HK-2 (cell line): ENCODE measurements around the gene RTL1.

Experiments used
- DNase-seq: peaks from one replicate; pipeline ENCODE4 v3.0.0-alpha.2; 2018; ENCODE audit not compliant: unreplicated experiment

Gene RTL1

DNA sequence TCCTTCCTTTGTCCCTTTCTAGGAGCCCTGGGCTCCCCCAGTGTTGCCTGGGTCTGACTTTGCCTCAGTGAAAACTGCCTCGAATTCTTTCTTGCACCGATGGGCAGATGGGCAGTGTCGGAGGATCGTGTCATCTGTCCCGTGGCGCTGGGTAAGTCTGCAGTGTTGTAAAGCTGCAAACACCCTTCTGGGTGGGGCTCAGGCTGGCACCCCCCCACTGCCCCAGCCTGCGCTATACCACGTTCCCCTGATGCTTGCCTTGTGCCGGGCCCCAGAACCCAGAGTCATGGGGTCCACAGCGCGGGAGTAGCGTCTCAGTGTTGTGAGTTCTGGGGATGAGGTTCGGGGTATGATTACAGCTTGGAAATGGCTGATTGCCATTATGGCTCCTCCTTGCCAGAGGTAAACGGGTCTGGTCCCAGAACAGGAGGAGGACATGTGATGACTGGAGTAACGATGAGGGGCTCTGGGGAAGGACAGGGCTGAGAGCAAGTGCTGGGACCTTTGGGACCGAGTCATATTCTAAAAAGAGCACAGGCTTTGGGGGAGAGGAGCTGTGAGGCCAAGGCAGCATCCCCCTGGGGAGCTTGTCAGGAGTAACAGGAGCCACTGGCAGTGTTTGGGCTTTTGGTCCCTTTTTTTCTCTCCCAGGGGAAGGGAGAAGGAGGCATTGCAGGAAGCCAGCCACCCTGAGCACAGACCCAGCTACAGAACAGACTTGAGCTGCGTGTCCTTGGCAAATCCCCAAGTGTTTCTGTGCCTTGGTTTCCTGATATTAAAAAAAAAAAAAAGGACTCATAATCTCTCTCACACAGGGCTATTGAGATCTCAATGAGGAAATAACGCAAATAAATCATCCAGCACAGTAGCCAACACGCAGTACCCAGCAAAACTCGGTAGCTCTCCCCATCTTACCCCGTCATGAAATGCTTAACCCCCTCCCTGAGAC is 4.3 kb downstream of the RTL1 start:
- no peak for DNase-seq

DNA sequence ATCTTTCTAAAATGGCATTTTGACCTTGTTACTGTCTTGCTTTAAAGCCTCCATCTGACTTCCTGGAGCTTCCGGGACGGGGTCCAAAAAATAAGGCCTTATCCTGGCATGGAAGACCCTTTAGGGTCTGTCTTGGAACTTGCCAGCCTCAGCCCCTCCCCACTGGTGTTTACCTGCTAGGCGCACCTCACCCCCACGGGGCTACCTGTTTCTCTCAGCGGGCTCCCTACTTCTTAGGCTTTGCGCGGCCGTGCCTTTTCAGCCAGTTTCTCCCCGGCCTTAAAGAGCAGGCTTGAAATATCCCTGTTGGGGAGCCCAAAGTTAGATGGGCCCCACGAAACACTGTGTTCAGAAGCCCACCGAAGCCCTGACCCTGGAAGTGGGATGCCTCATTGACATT is 5.1 kb downstream of the RTL1 start:
- DNase-seq = no peak

DNA sequence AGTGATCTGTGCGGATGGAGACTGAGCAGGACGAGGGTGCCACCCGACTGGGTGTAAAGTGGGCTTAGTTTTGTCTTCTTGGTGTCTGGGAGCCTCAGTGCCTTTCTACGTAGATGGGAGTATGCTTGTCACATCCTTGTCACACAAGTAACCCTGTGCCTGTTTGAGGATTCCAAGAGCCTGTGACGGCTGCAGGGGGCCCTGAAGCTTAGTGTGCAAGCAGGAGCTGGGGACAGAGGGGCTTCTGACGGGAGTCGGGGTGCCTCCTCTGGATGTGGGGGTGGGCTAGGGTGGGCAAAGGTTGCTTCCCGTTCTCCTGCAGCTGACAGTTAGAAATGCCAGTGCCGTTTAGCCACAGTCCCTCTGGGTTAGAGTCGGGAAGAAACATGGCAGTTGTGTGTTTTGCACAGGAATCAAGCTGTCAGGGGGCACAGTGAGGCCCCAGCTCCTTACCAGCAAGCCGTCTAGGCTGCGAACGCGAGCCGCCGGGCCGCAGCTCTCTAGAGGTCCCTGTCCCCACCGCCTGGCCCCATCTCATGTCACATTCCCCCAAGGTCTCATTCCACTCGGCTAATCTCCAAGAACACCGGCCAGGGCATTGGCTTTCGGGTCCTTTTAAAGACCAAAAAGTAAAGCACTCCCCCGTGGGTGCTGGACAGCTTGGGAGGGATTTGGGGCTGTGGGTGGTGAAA is 7.0 kb downstream of the RTL1 start:
- DNase-seq = no peak

DNA sequence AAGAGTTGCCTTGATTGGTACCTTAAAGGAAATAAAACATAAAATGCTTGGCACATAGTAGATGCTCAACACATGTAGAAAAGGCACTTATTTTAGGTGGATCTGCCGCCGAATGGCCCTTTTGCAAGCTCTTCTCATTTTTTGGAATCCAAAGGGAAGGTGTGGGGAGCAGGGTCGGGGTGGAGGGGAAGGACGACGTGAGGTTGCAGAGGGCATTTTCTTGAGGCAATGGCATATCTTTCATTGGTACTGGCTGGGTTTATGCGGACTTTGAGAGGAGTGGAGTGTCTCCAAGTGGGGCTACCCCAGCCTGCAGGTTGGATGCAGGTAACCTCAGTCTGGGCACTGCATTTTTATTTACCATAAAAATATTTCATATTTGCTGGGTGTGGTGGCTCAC is 8.1 kb downstream of the RTL1 start:
- no peak for DNase-seq

DNA sequence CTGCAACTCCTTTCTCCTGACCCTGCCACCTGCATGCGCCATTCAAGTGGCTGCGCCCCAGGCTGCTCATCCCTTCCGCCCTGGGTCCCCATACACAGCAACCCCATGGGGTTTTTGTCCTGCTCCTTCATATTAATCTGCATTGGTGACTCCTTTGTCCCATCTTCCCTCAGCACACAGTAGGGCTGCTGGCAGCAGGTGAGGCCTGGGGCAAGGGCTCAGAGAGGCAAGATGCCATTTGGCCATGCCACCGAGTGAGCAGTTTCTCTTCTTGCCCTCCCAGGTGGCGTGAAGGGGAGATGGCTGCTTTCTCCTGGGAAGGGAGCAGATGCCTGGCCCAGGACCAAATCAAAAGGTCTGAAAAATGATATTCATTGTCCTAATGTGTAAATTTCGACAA is 9.1 kb downstream of the RTL1 start:
- no peak for DNase-seq

DNA sequence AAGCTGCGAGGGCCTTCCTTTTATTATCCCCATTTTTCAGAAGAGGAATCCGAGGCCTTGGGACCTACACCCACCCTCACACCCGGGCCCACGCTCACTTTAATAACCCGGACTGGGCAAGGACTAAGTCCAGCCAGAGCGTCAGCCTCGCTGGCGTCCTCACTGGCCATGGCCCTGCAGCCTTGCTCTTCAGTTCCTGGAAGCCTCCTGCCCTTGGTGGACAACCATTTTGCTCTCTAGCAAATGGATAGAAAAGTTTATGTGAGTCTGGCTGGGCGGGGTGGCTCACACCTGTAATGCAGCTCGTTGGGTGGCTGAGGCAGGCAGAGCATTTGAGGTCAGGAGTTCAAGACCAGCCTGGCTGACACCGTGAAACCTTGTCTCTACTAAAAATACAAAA is 9.8 kb downstream of the RTL1 start:
- DNase-seq = no peak

DNA sequence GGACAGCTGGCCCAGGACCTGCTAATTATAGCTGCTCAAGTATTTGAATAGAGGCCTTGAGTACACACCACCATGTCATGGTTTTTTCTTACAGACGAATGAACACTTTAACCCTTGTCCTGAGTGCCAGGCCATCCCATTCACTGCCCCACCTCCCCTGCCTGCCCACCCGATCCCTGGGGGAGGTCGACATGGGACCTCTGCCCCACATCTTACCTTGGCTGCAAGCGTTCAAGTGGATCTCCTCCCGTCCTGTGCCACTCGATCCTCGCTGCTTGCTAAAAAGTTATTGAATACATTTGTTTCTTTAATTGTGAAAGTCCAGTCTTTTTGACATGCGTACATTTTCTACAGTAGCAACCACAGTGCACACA is 10.3 kb downstream of the RTL1 start:
- no peak for DNase-seq

DNA sequence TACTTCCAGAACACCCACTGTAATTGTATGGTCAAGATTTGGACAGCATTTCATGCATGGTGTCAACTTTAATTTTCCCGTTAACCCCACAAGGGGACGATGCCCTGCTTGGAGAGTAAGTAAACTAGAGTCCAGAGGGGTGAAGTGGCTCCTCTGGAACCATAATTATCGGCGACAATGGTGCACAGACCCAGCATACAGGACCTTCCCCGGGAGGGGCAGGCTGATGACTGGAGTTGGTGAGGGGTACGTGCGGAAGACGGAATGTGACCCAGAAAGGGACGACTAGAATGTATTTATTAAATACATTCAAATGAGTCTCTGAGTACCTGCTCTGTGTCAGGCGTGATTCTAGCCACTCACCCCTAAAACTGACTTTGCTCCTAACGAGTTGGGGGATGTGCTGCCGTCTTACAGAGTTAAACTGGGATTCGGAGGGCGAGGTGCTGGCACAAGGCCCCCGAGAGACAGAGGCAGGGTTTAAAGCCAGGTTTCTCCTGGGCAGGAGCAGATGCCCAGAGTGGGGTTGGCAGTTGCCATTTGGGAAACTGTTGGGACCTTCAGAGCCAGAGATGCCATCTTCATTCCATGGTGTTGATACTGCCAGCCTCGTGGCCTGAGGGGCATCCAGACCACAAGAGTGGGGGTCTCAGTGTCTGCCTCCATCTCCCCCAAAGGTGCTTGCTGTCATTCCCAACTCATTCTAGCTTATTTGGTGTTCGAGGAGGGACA is 10.9 kb downstream of the RTL1 start:
- no peak for DNase-seq

DNA sequence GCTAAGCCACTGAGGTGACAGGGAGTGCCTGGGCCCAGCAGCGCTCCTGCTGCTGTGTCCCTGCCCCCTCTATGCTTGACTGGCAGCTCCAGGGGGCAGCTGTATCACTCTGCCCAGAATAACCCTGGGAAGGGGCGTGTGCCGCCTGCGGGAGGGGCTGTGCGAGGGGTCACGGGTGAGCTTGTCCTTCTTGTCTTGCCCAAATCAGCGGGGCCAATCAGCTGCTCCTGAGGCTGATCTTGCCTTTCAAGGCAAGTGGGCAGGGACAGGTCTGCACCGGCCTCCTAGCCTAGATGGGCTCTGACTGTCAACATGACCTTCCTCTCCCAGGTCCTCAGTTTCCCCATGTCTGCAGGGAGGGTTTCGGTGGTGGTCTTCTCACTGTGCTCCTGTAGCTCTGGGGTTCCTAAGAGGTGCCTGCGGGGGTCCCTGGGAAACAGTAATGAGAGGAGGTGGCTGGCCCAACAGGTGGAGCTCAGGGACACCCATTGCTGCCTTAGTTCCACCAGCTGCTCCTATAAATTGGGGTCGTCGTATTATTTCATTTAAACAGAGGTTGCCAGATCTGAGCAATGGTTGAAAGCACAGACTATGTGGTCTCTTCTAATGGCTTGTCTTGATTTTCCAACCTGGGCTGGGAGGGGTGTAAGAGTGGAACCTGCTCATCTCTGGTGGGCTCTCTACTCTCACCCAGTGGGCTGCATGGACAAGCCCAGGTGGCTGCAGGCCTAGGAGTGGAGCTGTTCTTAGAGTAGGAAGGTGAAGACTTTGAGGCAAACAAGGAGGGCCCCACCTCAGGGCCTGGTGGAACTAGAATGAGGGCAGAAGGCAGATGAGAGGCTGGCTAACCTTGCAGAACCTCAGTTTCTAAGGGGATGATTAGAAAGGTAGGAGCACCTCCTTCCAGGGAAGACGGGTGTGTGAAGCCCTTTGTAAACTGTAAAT is 11.7 kb downstream of the RTL1 start:
- no peak for DNase-seq

DNA sequence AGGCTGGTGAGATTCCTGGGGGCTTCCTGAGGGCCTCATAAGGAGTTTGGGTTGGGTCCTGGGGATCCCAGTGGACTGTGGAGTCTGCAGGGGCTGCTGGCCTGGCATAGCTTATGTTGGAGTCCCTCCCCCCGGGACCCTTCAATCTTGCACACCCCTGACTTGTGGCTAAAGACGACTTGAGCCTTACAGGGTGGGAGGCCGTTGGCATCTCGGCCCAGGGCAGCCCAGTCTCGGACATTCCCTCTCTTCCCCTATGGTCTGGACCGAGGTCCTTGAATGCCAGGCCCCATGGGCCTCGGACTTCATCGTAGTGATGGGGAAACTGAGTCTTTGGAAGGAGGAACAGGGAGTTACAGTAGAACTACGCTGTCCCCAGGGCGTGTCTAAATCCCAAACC is 12.5 kb downstream of the RTL1 start:
- no peak for DNase-seq

DNA sequence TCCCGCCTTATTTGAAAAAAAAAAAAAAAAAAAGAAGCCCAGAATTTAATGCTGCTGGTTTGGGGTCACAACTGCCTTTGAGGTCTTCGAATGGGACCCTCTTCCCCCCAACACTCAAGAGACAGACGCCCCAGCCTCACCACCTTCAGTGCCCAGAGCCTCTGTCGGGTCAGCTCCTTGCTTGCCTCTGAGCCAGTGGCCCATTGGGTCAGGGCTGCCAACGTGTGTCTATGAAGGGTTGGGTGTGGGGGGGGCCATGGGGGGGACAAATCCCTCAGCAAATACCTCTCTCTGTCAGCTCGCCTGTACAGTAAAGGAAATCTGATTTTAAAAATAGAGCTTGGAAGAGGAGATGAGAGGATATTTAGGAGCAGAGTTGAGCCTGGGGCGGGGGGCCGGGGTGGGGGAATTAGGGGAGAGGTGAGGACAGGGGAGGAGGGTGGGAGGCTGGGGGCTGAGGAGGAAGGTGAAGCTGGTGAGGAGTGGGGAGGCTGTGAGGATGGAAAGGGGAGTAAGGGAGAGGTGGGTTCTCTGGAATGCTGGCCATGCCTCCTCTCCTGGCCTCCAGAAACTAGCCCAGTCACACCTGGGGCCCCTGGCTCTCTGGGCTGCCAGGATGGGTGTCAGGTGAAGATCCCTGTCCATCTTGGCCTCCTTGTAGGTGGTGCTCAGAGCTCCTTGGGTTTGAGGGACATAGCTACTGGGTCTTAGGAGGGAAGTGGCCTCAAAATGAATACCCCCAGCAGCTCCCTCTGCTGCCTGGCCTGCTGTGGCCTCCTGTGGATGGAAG is 13.3 kb downstream of the RTL1 start:
- DNase-seq = no peak

DNA sequence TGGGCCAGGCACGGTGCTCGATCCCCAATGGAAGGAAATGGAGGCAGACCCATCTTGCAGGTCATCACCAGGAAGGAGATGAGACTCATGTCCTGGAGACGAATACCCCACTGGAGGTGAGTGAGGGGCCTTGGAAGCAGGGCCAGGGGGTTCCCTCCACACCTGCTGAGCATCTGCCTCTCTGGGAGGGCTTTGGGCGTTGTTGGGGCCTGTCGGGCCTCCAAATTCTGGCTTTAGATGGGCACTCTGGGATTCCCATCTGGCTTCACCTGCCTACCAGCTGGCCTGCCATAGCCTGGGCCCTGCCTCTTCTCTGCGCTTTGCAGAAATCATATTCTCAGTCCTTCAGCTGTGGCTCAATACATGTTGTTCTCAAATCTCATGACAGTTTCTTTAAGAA is 13.9 kb downstream of the RTL1 start:
- DNase-seq = no peak

DNA sequence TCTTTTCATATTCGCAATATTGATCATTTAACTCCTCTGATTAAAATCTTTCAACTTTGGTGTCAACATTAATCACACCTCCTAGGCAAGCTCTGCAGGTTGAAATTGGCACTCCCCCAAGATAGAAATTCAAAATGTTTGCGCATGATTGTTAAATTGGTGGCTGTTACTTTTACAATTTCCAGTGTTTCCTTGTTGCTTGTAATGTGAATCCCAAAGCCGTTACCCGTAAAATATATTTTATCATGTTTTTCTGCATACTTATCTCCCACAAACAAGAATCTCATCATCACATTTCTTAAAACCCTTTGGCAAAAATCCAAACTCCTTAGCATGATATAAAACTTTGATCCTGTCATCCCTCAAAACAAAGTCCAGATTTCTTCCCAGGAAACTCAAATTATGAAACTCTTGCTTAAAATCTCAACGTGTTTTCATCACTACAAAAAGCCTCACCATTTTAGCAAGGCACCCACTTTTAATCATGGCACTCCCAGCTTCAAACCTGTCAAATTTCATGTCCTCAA is 14.7 kb downstream of the RTL1 start:
- DNase-seq = no peak

DNA sequence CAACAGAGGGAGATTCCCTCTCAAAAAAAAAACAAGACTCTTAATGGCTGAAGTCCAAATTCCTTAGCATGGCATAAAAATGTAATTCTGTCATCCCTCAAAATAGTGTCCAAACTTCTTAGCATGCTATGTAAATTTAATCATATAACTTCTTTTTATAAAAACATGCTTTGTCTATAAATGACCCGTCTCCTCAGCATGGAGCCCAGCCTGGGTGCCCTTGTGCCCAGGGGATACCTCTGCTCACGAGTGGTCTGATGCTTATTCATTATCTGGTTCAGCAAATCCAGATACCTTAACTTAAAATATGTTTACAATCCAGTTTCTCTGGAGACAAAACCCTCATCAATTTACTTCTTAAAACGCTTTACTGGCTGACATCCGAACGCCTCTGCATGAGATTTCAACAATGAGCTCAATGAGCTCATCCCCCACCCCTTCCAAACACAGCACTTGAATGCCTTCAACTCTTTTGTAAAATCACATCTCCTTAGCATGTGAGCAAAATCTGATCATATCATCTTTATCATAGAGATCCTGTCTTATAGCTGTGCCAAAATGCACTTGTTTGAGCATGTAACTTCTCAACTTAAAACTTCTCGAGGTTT is 15.7 kb downstream of the RTL1 start:
- no peak for DNase-seq

DNA sequence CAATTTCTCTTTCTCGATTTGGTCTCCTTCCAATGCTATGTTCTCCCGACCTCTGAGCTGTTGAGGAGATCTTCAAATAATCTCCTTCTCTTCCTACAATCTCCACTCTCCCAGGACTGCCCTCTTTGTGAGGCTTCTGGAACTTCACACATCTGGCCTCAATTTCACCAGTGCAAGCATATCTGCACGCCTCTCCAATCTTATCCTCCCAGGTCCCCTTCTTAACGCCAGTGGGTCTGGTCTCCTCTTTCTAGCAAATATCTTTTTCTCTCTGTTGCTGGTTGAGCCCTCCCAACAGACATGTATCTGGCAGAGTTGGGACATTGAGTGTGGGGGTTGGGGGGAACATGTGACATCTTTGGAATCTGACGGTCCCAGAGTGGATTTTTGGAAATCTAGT is 17.9 kb downstream of the RTL1 start:
- DNase-seq = no peak

DNA sequence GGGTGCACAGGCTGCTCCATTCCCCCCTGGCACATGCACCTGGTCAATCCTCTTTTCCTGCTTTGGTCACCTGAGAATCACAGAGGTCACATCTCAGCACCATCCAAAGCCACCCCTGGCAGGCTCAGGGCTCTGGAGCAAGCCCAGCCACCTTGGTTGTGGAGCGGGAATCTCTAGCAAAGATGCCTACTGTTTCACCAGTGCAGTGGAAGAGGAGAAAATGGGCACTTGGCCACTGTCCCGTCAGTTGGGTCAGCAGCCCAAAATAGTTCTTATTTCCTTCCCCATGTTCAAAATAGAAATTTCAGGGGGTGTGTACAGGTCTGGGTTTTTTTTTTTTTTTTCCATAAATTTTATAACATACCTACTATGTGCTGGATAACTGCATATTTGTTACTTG is 18.3 kb downstream of the RTL1 start:
- no peak for DNase-seq

DNA sequence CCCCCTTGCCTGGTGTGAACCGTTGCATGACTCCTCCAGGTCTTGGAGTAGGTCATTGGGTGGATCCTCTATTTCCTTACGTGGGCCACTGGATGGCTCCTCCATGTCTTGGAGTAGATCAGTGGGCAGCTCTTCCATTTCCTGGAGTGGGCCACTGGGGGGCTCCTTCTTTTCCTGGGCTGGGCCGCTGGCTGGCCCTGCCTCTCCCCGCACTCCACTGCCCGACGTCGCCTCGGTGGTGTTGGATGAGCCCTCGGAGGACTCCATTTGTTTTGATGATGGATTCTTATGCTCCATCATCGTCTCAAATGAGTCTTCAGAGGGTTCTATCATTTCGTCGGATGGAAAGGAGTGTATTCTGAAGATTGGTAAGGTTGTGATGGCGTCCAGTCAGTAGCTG is 19.1 kb downstream of the RTL1 start:
- no peak for DNase-seq

DNA sequence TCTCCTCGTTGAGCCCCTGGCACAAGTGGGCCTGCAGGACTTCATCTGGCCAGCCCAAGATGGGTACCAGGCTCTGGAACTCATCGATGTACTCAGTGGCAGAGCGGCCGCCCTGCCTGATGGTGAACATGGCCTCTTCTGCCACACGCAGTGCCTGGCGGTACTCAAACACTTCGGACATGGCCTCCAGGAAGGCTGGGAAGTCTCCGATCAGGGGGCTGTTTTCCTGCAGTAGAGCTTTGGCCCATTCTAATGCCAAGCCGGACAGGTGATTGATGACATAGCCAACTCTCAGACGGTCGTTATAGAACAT is 19.8 kb downstream of the RTL1 start:
- DNase-seq = no peak

DNA sequence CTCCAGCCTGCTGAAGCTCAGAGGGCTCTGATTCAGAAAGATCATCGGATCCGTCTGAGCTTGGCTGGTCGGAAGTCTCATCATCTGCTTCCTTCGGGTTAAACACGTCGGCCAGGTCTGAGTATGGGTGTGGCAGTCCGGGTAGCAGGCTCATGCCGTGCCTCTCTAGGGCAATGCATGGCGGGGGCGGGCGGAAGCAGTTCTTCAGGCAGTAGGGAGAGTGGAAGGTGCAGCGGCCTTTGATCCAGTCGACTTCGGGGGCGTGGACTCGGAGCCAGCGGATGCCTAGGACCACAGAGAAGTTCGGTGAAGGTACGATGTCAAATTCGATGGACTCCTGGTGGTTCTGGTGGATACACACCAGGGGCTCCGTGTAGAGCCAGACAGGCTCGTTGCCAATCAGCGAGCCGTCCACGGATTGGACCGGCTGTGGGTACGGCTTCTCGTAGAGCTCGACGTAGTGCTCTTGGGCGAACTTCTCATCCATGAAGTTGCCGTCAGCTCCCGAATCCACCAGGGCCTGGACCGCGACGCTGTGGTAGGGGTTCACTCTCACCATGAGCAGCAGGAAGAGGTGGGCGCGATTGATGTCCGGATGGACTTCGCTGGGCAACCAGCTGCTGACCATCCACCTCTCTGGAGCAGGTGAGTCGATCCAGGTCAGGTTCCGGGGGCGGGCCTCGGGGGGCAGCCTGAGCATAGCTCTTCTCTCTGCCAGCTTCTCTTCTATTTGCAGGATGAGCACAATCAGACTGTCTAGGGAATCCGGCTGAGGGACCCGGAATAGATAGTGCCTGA is 20.3 kb downstream of the RTL1 start:
- no peak for DNase-seq
